Loucy (cell line): ENCODE measurements around the gene BTBD9.

ENCODE experiments used
- H2AFZ ChIP-seq: fragments of 200-600 bp; sonication (generic); 2 replicates; pipeline ENCODE4 v1.6.0; 2016; ENCODE audit warnings: antibody characterized with exemption, mild to moderate bottlenecking, low read length, moderate library complexity
- H3F3A ChIP-seq: fragments of 200-600 bp; 2 replicates; pipeline ENCODE4 v1.6.0; 2016; ENCODE audit warnings: antibody characterized with exemption, low read depth, mild to moderate bottlenecking
- H3K27me3 ChIP-seq: fragments of 200-600 bp; sonication (generic); 2 replicates; pipeline ENCODE4 v1.6.1; 2014; ENCODE audit warnings: low read length, mild to moderate bottlenecking; ENCODE audit not compliant: insufficient read depth, poor library complexity, severe bottlenecking
- H3K36me3 ChIP-seq: fragments of 200-600 bp; sonication (generic); 2 replicates; pipeline ENCODE4 v1.6.1; 2016; ENCODE audit warnings: low read length; ENCODE audit not compliant: insufficient read depth
- H3K4me1 ChIP-seq: fragments of 200-600 bp; sonication (generic); 2 replicates; pipeline ENCODE4 v1.5.1; 2014; ENCODE audit warnings: low read length, mild to moderate bottlenecking; ENCODE audit not compliant: insufficient read depth, poor library complexity, severe bottlenecking
- H3K4me2 ChIP-seq: fragments of 200-600 bp; sonication (generic); 2 replicates; pipeline ENCODE4 v1.6.0; 2014; ENCODE audit warnings: antibody characterized with exemption, low read length, low read depth, mild to moderate bottlenecking; ENCODE audit not compliant: poor library complexity, severe bottlenecking
- H3K4me3 ChIP-seq: fragments of 200-600 bp; sonication (generic); 2 replicates; pipeline ENCODE4 v1.5.1; 2014; ENCODE audit warnings: low read length, mild to moderate bottlenecking, mixed read lengths; ENCODE audit not compliant: poor library complexity, severe bottlenecking
- H3K79me2 ChIP-seq: fragments of 200-600 bp; sonication (generic); 2 replicates; pipeline ENCODE4 v1.6.1; 2014; ENCODE audit warnings: low read length; ENCODE audit not compliant: insufficient read depth
- H3K9ac ChIP-seq: fragments of 200-600 bp; sonication (generic); 2 replicates; pipeline ENCODE4 v1.6.0; 2014; ENCODE audit warnings: mild to moderate bottlenecking, low read depth, low read length, moderate library complexity; ENCODE audit not compliant: poor library complexity, severe bottlenecking
- H3K9me2 ChIP-seq: fragments of 200-600 bp; sonication (generic); replicated peaks from 2 replicates; pipeline ENCODE4 v1.6.1; 2016; ENCODE audit warnings: low read depth, low read length, mixed read lengths
- H3K9me3 ChIP-seq: fragments of 200-600 bp; sonication (generic); 2 replicates; pipeline ENCODE4 v1.6.1; 2014; ENCODE audit warnings: mild to moderate bottlenecking, antibody characterized with exemption, low read length, low read depth; ENCODE audit not compliant: insufficient read depth
- H4K20me1 ChIP-seq: fragments of 200-600 bp; sonication (generic); 2 replicates; pipeline ENCODE4 v1.6.0; 2014; ENCODE audit warnings: antibody characterized with exemption, low read length, mild to moderate bottlenecking; ENCODE audit not compliant: insufficient read depth, poor library complexity, severe bottlenecking
- EZH2phosphoT487 ChIP-seq: fragments of 200-600 bp; IDR thresholded peaks from 2 replicates; pipeline ENCODE4 v1.6.1; 2018; ENCODE audit warnings: antibody characterized with exemption, mild to moderate bottlenecking, moderate library complexity, borderline replicate concordance
- TF ChIP-seq, protein P1 (sequence below): fragments of 200-600 bp; sonication (generic); conservative IDR thresholded peaks from 2 replicates; pipeline ENCODE4 v1.5.1; 2014; ENCODE audit warnings: mild to moderate bottlenecking, antibody characterized with exemption, low read length

The BTBD9 gene

DNA sequence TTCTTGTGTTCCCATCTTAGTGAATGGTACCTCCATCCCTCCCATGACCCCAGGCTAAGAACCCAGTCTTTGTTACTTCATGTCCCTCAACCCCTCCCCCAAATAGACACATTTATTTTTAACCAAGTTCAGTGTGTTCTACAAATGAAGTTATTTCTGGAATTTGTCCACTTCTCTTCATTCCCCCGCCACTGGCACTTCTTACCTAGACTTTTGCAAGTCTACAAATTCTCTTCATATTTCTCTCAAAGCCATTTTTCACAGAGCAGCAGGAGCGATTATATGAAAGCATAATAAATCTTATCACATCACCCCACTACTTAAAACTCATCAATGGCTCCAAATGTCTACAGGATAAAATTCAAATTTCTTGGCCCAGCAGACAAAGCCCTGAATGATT lies 131.4 kb downstream of the BTBD9 start:
- H3K36me3 ChIP-seq: no peaks in the 10 kb centered on the region
- H3K4me2 ChIP-seq: no peak overlapping the region
- no peaks in the 10 kb centered on the region for H3K9me3 ChIP-seq
- H2AFZ ChIP-seq: no peak overlapping the region
- H3K4me3 ChIP-seq: no peak overlapping the region
- H3K9ac ChIP-seq: no peak overlapping the region
- H3K4me1 ChIP-seq: peaks cover 9% of the 10 kb centered on the region
- H4K20me1 ChIP-seq: no peaks in the 10 kb centered on the region
- no peaks in the 10 kb centered on the region for H3K79me2 ChIP-seq
- no peaks in the 10 kb centered on the region for H3K9me2 ChIP-seq
- H3K27me3 ChIP-seq: no peaks in the 10 kb centered on the region
- no peaks in the 10 kb centered on the region for H3F3A ChIP-seq
- TF ChIP-seq, protein P1, sequence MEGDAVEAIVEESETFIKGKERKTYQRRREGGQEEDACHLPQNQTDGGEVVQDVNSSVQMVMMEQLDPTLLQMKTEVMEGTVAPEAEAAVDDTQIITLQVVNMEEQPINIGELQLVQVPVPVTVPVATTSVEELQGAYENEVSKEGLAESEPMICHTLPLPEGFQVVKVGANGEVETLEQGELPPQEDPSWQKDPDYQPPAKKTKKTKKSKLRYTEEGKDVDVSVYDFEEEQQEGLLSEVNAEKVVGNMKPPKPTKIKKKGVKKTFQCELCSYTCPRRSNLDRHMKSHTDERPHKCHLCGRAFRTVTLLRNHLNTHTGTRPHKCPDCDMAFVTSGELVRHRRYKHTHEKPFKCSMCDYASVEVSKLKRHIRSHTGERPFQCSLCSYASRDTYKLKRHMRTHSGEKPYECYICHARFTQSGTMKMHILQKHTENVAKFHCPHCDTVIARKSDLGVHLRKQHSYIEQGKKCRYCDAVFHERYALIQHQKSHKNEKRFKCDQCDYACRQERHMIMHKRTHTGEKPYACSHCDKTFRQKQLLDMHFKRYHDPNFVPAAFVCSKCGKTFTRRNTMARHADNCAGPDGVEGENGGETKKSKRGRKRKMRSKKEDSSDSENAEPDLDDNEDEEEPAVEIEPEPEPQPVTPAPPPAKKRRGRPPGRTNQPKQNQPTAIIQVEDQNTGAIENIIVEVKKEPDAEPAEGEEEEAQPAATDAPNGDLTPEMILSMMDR: no peak
- no peak for TF ChIP-seq EZH2phosphoT487

DNA sequence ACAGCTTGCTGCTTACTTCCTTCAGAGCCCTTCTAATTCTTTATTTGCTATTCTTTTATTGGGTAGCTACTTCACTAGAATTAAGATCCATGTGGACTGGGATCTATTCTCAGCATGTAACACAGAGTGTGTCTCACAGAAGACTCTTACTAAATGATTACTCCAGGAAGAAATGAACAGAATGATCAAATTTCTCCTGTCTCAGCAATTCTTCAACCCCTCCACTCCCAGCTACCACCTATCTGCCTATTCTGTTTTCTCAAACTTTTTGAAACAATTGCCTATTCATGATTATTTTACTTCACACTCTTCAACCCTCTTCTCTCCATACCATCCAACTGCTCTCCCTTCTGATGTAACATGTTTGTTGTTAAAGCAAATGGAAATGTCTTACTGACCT lies 132.6 kb downstream of the BTBD9 start:
- no peak overlapping the region for H3K4me3 ChIP-seq
- no peaks in the 10 kb centered on the region for H3K9me3 ChIP-seq
- no peaks in the 10 kb centered on the region for H3K36me3 ChIP-seq
- no peak overlapping the region for H3K4me2 ChIP-seq
- no peak overlapping the region for H2AFZ ChIP-seq
- no peaks in the 10 kb centered on the region for H3K27me3 ChIP-seq
- no peaks in the 10 kb centered on the region for H4K20me1 ChIP-seq
- no peak for TF ChIP-seq EZH2phosphoT487
- TF ChIP-seq, protein P1: no peak
- H3K9me2 ChIP-seq: no peaks in the 10 kb centered on the region
- H3F3A ChIP-seq: no peaks in the 10 kb centered on the region
- no peak overlapping the region for H3K9ac ChIP-seq
- no peaks in the 10 kb centered on the region for H3K79me2 ChIP-seq
- peaks cover 9% of the 10 kb centered on the region for H3K4me1 ChIP-seq

DNA sequence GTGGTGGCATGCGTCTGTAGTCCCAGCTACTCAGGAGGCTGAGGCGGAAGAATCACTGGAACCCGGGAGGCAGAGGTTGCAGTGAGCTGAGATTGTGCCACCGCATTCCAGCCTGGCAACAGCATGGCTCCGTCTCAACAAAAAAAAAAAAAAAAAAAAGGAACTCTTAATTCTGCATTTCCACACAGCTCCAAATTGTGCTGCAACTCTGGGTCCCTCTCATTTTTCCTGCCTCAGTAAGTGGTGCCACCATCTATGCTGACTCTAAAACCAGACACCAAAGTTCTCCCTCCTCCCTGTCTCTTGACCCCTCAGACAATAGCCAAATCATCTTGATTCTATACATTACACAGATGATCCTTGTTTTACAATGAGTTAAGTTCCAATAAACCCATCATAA lies 133.9 kb downstream of the BTBD9 start:
- Histone ChIP-seq H3K36me3 (no peaks in the 10 kb centered on the region), H3K4me1 (peaks cover 9% of the 10 kb centered on the region), H3F3A (no peaks in the 10 kb centered on the region), H2AFZ (no peak overlapping the region), H3K79me2 (no peaks in the 10 kb centered on the region), H3K4me3 (no peak overlapping the region), H3K4me2 (no peak overlapping the region), H4K20me1 (no peaks in the 10 kb centered on the region), H3K9ac (no peak overlapping the region), H3K9me2 (no peaks in the 10 kb centered on the region), H3K9me3 (no peaks in the 10 kb centered on the region), H3K27me3 (no peaks in the 10 kb centered on the region)
- TF ChIP-seq, protein P1: no peak
- no peak for TF ChIP-seq EZH2phosphoT487
